HG03159 (cell line): ENCODE measurements around the gene MCRIP2.

Source experiments
- ATAC-seq: cut with Tn5 transposase; IDR thresholded peaks from one replicate; pipeline ENCODE4 v1.9.1; 2021; ENCODE audit warnings: mild to moderate bottlenecking, moderate library complexity; ENCODE audit not compliant: unreplicated experiment

Gene MCRIP2

DNA sequence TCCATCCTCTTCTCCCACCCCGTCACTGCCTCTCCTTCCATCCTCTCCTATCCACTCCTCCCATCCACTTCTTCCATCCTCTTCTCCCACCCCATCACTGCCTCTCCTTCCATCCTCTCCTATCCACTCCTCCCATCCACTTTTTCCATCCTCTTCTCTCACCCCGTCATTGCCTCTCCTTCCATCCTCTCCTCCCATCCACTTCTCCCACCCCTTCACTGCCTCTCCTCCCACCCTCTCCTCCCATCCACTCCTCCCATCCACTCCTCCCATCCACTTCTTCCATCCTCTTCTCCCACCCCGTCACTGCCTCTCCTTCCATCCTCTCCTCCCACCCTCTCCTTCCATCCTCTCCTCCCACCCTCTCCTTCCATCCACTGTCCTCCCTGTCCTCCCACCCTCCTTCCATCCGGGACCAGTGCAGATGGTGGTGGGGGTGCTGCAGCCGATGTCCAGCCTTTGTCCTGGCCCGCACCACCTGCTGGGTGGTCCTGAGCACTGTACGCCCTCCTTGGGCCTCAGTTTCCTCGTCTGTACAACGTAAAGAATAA, 9.7 kb upstream of the MCRIP2 start:
- ATAC-seq: no peak

DNA sequence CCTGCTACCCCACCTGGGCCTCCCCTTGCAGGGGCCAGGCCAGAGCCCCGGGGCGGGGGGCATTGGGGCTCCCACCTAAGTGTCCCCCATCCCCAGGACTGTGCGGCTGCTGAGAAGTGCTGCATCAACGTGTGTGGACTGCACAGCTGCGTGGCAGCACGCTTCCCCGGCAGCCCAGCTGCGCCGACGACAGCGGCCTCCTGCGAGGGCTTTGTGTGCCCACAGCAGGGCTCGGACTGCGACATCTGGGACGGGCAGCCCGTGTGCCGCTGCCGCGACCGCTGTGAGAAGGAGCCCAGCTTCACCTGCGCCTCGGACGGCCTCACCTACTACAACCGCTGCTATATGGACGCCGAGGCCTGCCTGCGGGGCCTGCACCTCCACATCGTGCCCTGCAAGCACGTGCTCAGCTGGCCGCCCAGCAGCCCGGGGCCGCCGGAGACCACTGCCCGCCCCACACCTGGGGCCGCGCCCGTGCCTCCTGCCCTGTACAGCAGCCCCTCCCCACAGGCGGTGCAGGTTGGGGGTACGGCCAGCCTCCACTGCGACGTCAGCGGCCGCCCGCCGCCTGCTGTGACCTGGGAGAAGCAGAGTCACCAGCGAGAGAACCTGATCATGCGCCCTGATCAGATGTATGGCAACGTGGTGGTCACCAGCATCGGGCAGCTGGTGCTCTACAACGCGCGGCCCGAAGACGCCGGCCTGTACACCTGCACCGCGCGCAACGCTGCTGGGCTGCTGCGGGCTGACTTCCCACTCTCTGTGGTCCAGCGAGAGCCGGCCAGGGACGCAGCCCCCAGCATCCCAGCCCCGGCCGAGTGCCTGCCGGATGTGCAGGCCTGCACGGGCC, 8.9 kb upstream of the MCRIP2 start:
- no peak for ATAC-seq

DNA sequence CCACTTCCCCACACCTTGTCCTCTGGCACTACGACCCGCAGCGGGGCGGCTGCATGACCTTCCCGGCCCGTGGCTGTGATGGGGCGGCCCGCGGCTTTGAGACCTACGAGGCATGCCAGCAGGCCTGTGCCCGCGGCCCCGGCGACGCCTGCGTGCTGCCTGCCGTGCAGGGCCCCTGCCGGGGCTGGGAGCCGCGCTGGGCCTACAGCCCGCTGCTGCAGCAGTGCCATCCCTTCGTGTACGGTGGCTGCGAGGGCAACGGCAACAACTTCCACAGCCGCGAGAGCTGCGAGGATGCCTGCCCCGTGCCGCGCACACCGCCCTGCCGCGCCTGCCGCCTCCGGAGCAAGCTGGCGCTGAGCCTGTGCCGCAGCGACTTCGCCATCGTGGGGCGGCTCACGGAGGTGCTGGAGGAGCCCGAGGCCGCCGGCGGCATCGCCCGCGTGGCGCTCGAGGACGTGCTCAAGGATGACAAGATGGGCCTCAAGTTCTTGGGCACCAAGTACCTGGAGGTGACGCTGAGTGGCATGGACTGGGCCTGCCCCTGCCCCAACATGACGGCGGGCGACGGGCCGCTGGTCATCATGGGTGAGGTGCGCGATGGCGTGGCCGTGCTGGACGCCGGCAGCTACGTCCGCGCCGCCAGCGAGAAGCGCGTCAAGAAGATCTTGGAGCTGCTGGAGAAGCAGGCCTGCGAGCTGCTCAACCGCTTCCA, 8.1 kb upstream of the MCRIP2 start:
- no peak for ATAC-seq

DNA sequence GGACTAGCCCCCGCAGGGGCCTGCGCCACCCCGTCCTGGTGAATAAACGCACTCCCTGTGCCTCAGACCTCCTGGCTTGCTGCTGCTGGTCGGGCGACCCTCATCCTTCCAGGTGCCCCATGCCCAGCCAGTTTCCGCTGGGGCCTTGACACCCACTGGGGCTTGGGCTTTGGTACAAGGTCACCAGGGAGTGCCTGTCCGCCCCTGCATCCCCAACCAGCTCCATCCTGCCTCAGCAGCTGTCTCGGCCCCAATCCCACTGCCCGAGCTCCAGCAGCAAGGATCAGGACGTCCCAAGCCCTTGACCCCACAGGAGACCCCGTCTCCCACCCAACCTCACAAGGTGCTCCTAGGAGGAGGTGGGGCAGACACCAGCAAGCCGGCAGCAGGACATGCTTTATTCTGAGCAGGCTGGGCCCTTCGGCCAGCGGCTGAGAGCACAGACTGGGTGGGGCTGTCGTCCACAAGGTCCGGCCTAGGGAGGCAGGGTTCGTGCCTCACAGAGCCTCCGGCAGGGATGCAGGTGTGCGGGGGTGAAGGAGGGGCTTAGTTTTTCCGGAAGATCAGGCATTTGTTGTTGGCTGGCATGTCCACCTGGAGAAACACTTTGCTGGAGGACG, 7.5 kb upstream of the MCRIP2 start:
- ATAC-seq: no peak

DNA sequence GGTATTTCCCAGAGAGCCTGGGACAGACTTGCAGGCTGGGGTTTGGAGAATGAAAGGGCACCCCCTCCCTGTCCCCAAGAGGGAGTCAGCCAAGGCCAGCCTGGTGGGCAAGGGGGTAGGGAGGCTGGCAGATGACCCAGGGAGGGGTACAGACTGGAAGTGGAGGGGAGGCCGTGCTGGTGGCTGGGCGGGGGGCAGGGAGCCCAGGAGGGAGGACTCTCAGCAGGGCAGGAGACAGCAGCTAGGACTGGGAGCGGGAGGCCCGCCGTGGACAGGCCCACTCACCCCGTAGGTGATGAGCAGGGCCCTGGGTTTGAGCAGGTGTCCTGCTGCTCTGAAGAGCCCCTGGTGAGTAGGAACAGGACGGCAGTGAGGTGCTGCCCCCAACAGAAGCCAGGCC, 6.6 kb upstream of the MCRIP2 start:
- no peak for ATAC-seq

DNA sequence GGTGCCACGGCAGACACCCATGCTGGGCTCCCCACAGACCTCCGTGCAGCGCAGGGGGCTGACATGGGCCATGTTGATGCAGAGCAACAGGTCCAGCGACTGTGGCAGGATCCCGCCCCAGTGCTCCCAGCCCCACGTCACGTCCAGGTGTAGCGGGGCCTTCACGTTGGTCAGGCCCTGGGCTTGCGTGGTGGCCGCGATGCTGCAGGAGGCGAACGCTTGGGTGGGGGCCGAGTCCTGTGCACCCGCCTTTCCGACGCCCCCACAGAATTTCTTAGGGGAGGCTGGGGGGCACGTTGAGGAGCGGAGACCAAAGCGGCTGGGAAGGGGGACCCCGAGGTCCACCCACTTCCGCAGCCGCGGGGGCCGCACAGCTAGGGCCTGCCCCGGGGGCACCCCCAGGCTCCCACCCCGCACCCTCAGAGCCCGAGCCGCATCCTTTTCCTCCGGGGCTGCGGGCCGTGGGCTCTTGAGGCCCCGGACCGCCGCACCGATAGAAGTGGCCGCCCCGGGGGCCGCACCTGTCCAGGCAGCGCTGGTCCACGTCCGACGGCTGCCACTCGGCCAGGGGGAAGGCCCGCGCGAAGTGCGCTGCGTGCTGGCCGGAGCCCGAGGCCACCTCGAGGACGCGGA, 5.9 kb upstream of the MCRIP2 start:
- peak; percentile 2 for ATAC-seq

DNA sequence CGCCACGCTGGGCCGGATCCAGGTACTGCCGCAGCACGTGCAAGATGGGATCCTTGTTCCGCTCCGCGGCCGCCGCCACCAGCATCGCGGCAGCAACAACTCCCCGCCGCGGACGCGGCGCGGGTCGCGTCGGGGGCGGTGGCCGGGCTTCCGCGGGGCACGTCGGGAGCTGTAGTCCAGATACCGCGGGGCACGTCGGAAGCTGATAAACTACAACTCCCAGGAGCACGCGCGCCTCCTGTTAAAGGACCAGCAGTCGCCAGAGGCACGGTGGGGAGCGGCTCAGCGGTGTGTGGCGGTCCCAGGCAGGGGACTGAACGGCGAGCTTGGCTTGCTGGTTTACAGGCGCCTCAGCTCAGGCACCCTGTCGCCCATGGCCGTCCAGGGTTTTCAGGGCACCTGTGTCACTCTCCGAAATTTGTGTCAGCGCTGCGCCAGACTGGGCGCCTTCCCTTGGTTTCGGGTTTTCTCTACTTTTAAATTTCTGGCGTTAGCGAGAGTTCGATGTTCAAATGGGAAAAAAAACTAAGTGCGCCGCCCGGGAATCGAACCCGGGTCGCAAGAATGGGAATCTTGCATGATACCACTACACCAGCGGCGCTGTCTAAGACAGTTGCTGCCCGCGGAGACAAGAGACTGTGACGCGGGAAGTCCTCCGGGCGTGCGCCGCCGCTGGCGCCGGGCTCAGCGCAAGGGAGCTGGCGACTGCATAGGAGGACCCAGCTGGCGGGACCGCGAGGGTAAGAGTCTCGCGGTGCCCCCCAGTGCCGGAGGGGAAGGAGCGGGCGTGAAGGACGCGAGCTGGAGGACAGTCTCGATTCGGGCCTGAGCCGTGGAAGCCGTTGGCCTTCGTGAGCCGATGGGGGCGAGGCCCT, 5.2 kb upstream of the MCRIP2 start, which contains the start of gene METTL26:
TSS of gene METTL26 (minus strand) at position 100 of the 875 bp plus-strand sequence. CDS start at position 85, 15 bp downstream.
- ATAC-seq: peak; percentile 67

DNA sequence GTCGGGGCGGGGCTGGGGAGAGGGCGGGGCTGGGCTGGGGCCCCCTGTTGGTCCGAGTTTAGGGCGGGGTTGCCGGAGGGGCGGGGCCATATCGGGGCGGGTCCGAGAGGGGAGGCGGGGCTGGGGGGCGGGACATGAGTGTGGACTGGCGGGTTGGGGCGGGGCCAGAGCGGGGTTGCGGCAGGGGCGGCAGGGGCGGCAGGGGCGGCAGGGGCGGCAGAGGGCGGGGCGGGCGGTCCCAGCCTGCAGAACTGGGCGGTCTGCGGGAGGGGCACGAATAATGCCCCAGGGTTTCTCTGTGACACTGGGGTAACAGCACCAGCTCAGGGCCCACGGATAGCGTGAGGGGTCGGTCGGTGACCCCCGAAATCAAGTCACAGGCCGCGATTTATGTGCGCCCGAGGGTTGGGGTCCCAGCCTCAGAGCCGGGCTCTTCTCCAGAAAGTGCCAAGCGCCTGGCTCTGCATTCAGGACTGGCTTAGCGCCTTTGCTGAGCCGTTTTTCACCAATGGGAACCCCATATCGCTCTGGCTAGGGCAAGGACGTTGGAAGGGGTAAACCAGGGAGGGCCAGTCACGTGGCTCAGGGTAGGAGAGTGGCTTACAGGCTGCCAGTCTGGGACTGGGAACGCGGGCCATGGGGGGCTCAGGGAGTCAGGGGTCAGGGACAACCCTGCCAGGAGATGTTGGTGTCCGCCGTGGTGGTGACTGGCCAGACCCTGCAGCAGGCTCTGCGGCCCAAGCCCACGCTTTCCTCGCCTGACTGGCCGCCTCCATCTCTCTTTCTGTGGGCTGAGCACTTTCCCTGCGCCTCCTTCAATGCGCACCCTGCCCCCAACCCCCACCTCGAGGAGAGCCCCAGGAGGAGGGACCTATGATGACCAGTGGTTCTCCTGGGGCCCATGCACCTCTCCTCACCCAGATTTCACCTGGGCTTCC, 4.3 kb upstream of the MCRIP2 start:
- ATAC-seq: no peak

DNA sequence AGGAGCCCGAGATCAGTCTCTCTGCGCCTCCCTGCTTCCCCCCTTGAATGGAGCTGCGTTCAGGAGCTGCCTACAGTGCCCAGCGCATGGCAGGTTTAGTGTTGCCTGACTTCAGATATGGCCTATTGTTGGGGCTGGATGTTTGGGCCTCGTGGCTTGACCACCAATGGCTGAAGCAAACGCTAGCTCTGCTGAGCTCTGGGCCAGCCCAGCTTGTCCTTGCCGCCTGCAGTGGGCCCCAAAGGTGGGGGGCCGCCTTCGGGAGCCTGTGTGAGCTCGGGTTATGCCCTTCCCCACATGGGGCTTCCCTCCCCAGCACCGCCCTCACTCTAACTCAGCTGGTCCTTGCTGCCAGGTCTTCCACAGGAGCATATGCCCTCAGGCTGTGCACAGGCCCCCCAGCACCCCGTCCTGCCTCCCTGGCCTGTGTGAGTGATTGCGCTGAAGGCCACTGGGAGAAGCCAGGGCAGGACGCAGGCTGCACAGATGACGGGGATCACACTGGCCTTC, 3.5 kb upstream of the MCRIP2 start:
- ATAC-seq: no peak

DNA sequence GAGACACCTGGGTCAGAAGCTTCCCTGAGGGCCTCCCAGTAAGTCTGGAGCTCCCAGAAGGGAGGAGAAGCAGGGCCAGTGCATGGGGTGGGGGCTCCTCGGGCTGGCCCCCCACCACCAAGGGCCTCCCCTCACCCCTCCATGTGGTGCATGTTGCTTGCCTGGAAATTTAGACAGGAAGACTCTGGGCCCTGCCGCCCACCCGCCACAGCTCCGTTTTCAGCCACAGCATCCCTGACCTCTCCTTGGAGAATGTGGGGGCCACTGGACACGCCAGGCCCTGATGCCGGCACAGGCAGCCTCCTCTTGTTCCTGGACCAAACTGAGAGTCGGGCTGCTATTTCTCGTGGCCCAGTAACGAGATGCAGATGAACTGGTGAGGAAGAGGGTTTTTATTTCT, 2.8 kb upstream of the MCRIP2 start:
- no peak for ATAC-seq

DNA sequence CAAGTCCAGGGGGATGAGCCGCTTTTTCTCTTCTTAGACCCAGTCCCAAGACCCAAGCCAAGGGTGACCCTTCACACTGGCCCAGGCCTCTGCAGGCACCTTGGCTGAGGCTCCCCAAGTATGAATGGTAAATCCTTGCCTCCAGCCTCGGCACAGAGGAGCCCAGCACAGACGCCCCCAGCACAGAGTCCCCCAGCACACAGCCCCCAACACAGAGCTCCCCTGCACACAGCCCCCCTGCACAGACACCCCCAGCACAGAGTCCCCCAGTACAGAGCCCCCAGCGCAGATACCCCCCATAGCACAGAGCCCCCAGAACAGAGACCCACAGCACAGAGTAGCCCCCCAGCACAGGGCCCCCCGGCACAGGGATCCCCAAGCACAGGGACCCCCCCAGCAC, 1.0 kb upstream of the MCRIP2 start:
- ATAC-seq: no peak

DNA sequence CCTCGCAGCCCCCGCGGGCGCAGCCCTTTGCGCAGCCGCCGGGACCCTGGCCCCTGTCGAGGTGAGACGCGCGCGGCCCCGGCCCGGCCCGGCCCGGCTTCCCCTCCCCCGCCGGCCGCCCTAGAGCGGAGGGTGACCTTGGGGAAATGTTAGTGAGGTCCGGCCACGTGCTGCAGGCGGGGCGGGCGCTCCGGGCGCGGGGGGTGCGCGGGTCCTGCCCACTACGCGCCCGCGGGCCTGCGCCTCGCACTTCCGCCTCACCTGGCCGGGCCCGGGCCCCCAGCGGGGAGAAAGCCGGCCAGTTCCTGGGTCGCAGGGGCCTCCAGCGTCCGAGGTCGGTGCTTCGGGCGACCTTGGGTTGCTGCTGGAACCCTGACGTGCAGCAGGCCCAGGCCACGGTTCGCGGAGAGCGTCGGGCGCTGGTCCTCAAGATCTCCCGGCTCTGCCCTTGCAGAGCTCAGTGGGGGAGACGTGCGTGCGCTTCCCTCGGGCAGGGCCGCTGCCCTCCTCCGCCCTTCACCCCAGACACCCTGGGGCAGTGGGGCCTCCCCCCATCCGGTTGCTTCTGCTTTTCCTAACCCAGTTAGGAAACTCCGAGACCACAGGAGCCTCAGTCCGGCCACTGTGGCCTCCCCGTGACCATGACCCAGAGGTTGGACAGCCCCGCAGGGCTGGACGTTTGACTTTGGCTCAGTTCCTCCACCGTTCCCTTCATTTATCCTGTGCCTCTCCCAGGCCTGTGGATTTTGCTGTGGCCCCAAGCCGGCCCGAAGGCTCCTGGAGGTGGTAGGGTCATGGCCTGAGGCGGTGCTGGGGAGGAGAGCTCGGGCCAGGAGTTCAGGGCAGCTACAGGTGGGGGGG, 791 bp downstream of the MCRIP2 start:
- ATAC-seq: peak; percentile 34

DNA sequence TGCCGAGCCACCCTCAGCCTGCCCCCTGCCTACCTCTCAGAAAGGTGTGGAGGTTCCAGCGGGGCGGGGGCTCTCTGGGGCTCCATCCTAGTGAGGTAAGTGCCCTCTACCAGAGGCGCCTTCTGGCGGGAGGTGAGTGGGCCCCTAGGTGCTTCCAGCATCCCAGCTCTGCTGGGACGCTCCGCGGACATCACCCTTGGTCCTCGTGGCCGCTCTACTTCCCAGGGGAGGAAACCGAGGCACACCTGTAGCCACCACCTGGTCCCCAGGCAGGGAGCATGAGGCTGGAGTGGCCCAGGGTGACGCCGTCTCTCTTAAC, 1.4 kb downstream of the MCRIP2 start:
- no peak for ATAC-seq

DNA sequence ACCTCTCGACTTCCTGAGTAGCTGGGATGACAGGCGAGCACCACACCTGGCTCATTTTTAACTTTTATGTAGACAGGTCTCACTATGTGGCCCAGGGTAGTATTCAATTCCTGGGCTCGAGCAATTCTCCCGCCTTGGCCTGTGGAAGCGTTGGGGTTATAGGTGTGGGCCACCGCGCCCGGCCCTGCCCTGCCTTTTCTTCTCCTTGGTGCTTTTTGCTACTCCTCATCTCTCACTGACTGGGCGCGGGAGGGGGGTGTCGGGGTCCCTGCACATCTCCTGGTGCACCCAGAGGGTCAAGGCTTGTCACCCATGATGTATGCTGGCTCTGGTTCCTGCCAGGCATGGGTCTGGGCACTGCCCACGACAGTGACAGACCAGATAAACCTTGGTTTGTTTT, 2.9 kb downstream of the MCRIP2 start:
- ATAC-seq: no peak

DNA sequence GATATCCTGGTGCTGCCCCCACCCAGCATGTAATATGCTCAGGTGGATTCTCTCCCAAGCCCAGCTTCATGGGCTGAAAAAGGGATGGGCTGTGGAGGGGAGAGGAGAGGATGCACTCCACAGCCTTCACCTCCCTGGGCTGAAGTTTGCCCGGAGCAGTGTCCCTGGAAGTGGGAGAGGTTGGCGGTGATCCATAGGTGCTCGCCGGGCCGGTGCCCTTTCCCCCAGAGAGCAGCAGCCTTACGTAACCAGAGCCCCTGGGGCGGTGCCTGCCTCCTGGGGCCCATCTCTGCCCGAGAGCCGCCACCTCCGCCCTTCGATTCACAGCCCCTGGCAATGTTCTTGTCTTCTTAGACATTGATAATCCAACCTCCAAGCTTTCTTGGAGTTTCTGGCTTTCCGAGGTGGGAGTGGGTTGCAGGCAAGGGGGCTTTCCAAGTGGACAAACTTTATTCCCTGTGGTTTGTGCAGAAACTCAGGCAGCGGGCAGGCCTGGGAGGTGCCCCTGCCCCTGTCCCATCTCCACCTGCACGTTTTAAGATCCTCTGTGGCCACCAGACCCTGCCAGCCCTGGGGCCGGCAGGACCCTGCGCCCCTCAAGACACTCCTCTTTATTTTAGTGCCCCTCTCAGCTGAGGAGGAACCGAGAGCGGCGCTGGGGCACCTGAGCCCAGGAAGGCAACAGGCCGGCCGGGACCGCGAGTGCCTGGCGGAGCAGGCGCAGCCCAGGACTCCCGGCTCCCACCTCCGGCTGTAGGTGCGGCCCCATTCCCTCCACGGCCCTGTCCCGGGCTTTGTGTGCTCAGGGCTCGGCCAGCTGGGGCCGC, 4.4 kb downstream of the MCRIP2 start:
- ATAC-seq: no peak

DNA sequence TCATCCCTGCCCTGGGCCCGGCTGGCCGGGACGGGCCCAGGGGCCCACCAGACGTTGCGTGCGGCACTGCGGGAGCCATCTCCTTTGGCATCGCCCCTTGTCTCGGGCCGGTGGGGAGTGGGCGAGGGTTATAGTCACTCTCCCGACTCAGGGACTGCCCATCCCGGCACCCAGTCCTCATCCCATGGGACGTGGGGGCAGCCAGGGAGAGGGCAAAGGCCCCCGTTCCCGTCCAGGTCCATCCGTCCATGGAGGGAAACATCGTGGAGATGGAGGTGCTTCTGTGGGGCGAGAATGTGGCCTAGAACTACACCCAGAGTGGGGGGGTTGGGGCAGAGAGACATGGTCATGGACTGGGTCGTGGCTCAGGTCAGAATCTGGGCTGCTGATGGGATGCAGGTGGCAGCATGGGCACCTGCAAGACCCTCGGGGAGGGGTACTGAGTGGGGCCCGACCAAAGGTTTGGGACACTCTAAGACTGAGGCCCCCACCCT, 5.1 kb downstream of the MCRIP2 start:
- ATAC-seq: no peak
